NK-92 treated with Interleukin-12 subunit alpha and Interleukin-12 subunit beta, amount 100 ng/mL, for 24 hours (cell line): ENCODE data around the gene KANTR.
"Not testable (repeated sequence)": the region's sequence is repeated elsewhere in the genome, so short reads cannot be mapped to it uniquely, and the experiment has no call there.

Experiments
- DNase-seq: peaks from one replicate; lab custom pipeline; 2025; lab: John Stamatoyannopoulos, UW

Gene KANTR

DNA sequence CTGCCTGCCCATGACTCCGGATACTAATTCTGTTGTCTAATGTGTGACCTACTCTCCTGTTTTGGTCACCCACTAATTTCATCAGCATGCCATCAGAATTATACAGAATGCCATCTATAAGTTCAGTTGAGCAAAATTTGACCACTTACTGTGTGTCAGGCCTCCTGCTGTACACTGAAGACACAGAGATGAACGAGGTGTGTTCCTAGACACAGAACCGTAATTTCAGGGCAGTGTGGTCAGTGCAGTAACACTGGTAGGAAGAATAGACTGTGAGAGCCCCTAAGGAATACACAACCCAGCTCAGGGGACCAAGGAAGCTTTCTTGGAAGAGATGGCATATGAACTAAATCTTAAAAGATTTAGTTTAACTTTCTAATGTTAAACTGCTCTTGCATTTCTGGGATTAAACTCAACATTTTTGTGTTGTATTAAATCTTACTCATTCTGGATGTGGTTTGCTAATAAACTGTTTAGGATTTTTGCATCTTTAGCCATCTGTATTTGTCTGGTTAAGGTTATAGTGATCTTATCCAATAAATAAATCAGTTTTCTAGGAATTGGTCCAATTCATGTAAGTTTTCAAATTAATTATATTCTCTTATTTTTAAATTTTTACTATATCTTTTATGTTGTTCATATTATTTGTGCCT is 34.3 kb downstream of the KANTR start:
- no peak for DNase-seq

DNA sequence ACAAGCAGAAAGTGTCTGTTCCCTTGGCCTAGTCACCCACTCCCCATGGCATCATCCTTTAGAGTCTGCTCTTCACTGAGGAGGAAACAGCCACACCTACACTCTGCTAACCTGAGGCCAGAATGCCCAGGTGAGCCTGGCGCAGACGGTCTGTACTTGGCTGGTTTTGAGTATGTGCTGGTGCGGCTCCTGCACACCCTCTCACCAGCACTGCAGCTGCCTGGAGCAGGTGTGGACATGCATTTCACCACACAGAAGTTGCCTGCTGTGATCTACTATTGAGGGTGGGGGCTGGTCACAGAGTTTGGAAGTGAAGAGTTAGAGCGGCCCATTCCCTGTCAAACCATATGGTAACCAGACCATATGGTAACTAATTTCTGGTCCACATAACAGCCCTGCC is 39.5 kb downstream of the KANTR start:
- DNase-seq, result no peak

DNA sequence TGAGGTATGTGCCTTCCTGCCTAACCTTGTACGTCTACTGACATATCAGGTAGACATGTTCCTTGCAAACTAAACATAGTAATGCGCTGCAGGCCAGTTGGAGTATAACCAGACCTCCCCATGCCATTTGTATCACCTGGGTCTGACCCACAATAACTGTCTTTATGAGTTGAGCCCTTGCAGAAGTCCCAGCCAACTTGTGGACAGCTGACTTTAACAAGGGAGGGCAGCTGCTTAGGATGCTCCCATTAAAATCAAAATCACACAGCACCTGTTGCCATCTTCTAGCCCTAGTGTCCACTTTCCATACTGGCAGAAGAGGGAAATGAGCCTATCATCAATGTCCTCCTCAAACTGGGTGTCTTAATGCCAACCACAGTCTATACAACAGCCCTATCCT is 41.6 kb downstream of the KANTR start:
- DNase-seq, result no peak

DNA sequence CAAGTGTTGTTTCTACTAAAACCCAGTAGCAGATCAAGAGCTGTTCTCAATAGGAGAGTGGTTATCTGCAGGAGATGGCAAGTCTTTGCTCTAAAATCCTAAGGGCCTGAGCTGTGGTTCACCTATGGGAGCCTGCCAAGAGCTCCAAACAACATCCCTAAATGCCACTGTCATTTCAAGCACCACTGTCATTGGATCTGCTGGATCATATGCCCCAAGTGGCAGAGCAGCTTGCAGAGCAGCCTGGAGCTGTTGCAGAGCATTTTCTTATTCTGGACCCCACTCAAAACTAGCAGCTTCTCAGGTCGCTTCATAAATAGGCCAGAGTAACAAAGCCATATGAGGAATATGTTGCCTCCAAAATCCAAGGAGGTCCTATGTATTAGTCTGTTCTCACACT is 59.6 kb downstream of the KANTR start:
- DNase-seq, result no peak

DNA sequence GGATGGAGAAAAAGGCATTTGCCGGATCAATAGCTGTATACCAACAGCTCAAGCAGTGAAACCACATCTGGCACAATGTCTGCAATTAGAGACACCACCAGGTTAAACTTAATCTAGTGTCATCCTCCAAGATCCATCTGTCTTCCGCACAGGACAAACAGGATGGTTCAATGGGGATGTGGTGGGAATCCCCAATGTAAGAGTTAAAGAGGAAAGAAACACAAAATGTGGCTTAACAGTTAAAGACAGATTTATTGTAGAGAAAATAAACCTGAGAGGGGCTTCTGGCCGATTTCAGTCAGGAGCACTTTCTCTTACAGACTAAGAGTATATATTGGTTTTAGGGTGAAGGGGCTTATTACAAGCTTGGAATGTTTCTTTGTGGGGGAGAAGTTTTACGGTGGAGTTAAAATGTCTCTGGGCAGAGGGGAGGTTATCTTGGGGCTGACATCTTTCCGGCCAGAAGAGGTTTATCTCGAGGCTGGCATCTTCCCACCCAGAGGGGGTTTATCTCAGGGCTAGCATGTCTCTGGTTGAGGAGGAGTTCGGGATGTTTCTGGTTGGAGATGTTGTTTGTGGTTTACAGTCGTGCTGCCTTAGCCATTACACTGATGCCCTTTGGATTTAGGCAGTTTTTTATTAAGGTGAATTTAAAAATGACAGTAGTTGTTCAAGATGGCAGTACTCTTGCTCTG is 61.7 kb downstream of the KANTR start:
- DNase-seq, result no peak

DNA sequence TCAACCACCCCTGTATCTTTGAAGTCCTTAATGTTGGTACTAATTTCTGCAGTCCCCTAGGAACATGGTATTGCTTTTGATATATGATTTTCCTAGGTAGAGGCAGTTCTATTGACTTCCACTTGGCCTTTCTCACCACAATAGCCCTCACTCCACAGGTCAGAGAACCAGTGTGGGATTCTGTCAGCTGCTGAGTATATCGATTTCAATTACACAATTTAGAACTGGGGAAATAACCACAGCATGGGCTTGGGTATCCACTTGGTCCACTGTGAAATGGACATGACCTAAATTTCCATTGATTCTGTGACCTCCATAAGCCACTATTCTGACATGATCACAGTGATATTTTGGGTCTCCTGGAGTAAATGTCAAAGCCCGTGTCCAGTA is 62.3 kb downstream of the KANTR start:
- no peak for DNase-seq

DNA sequence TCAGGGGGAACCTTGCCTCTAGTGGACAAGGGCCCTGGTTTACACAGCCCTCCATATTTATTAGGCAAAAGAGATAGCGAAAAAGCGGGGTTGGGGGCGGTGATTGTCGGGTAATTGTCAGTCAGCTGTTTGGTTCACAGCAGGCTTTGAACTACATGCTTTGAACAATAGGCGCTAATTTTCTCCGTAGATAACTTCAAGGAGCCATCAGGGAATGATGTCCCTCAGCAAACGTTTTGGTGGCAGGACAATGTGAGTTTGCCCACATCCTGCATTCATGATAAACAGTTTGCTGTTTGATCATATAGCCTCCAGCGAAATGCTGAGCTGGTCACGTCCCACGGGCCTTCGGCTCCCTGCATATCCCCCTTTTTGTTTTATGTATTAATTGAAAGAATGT is 65.2 kb downstream of the KANTR start:
- DNase-seq, result no peak

DNA sequence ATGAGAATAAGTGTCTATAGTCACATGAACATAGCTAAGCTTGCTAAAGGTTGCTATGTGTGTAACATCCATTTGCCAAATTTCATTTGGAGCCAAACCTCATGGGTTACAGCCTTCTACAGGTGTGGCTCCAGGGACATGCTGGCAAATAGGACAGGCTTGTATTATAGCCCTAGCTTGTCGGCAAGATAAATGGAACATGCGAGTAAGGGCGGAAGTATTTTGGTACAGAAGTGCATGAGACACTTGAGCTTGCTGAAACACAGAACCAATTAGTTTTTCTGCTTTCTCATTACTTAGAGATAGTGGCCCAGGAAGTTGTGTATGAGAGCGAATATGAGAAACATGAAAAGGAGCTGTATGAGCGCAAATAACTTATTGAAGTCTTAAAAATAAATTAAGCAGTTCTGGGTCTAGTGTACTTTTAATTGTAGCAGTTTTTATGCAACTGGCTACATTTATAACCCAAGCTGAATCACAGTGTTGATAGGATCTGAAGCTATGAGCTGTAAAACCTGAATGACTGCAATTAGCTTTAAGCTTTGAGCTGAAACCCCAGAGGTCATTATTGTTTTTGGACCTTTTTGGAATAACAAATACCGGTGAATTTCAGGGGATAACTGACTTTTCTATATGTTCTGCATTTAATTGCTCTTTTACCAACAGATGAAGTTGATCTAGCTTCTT is 66.5 kb downstream of the KANTR start:
- DNase-seq, result no peak

DNA sequence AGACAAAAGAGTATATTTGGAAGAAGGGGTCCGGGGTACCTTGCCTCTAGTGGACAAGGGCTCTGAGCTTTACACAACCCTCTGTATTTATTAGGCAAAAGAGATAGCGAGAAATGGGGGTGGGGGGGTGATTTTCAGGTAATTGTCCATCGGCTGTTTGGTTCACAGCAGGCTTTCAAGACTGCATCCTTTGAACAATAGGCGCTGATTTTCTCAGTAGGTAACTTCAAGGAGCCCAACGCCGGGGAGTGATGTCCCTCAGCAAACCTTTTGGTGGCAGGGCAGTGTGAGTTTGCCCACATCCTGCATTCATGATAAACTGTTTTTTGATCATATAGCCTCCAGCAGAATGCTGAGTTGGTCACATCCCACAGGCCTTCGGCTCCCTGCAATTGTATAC is 69.5 kb downstream of the KANTR start:
- DNase-seq, result no peak

DNA sequence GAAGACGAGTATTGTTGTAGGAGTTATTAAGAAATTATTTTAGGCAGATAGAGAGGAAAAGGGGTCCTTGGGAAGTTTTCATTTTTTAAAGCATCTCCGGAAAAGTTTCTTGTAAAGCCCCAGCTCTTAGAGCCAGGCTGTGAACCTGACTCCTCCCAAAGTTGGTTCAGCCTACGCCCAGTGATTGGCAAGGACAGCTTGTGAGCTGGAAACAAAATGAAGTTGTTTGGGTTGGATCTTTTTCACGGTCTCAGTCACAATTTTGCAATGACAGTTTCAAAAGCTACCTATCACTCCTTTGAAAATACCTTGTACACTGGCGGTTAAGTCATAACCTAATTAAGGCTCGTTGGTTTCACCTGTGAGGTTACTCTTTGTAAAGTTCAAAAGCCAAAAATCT is 70.6 kb downstream of the KANTR start:
- not testable (repeated sequence) for DNase-seq

DNA sequence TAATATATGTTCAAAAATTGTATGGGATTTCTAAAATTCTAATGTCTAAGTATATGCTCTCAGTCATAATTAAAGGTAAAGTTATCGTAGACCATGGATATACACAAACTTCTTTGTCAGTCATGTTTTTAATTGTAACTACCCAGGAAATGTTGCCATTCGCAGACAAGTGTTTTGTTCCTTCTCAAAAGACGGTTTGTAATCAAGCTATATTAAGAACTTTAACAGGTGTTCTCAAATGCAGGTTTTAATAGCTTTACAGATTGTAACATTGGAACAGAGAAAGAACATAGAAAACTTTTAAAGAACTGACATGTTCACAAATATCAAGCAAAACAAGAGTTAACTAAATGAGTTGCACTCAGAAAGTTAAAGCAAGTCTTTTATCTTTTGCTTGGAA is 72.2 kb downstream of the KANTR start:
- no peak for DNase-seq

DNA sequence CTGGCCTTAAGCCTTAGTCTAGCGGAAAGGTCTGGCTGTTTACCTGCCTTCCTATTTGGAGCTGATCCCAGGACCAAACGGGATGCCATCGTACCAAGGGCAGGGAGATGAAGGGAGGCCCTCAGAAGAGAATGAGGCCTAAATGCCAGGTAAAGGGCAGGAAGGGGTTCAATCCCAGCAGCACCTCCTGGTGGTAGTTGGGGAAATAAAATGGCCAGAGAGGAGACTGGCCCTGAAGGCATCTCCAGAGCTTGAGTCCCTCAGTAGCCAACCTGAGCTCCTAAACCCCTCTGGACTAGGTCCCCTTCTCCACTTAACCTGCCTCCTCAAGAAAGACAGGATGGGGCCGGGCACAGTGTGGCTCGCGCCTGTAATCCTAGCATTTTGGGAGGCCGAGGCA is 77.4 kb downstream of the KANTR start:
- no peak for DNase-seq
